Fibroblast of lung (primary cell): ENCODE measurements around the gene ENPP3. TPM values are rescaled to one million over a fixed set of nuclear protein-coding genes. Genes with fewer than 3 reads are reported as not detected.

Source experiments
- DNase-seq, 2 donors: peaks; one replicate each; pipeline versions ENCODE4 v3.0.0 to v3.0.0-alpha.2; 2010; ENCODE audit warnings: low read depth in 2 of 2
- H2AFZ ChIP-seq: 2 replicates; pipeline ENCODE4 v1.5.1; 2012; ENCODE audit warnings: low read length, control low read depth, inconsistent platforms
- H3K27ac ChIP-seq: 2 replicates; pipeline ENCODE4 v1.5.1; 2011; ENCODE audit warnings: low read length, control low read depth; ENCODE audit not compliant: insufficient read depth
- H3K27me3 ChIP-seq: 2 replicates; pipeline ENCODE4 v1.5.1; 2011; ENCODE audit warnings: mild to moderate bottlenecking, low read length; ENCODE audit not compliant: control insufficient read depth, insufficient read depth
- H3K36me3 ChIP-seq: 2 replicates; pipeline ENCODE4 v1.5.1; 2011; ENCODE audit warnings: low read length; ENCODE audit not compliant: control insufficient read depth, insufficient read depth
- H3K4me1 ChIP-seq: 2 replicates; pipeline ENCODE4 v1.5.1; 2011; ENCODE audit warnings: low read length; ENCODE audit not compliant: control insufficient read depth, insufficient read depth; ENCODE audit errors: extremely low read depth
- H3K4me2 ChIP-seq: 2 replicates; pipeline ENCODE4 v1.5.1; 2011; ENCODE audit warnings: low read length, control low read depth; ENCODE audit not compliant: insufficient read depth; ENCODE audit errors: extremely low read depth
- H3K4me3 ChIP-seq, 4 experiments: fragments of 200-600 bp in 1 of 4; sonication (generic) in 1 of 4; replicated peaks in 1 of 4; 2 replicates each; pipeline ENCODE4 v1.5.1; 2011 to 2016; ENCODE audit warnings: low read length in 4 of 4, low read depth in 3 of 4, mild to moderate bottlenecking in 3 of 4, control low read depth in 2 of 4, inconsistent platforms in 1 of 4, mixed read lengths in 1 of 4; ENCODE audit not compliant: insufficient read depth in 1 of 4; ENCODE audit errors: control extremely low read depth in 1 of 4
- H3K79me2 ChIP-seq: 2 replicates; pipeline ENCODE4 v1.5.1; 2012; ENCODE audit warnings: mild to moderate bottlenecking, low read length, inconsistent platforms; ENCODE audit not compliant: control insufficient read depth, insufficient read depth
- H3K9ac ChIP-seq: 2 replicates; pipeline ENCODE4 v1.5.1; 2011; ENCODE audit warnings: mild to moderate bottlenecking, low read length, control low read depth; ENCODE audit not compliant: insufficient read depth
- H3K9me3 ChIP-seq: 2 replicates; pipeline ENCODE4 v1.5.1; 2012; ENCODE audit warnings: low read depth, low read length; ENCODE audit not compliant: control insufficient read depth, insufficient read depth
- H4K20me1 ChIP-seq: 2 replicates; pipeline ENCODE4 v1.5.1; 2011; ENCODE audit warnings: low read length; ENCODE audit not compliant: control insufficient read depth, insufficient read depth; ENCODE audit errors: extremely low read depth
- CTCF ChIP-seq, 2 donors: IDR thresholded peaks in 1 of 2; conservative IDR thresholded peaks in 1 of 2; 1 replicate in 1 of 2; 2 replicates in 1 of 2; pipeline ENCODE4 v1.5.1; 2011 to 2012; ENCODE audit warnings: low read length in 2 of 2, control low read depth in 1 of 2, inconsistent platforms in 1 of 2, low read depth in 1 of 2, mild to moderate bottlenecking in 1 of 2
- EZH2 ChIP-seq: IDR thresholded peaks from 2 replicates; pipeline ENCODE4 v1.5.1; 2012; ENCODE audit warnings: low read length, control low read depth, mild to moderate bottlenecking; ENCODE audit errors: missing control alignments
- polyA plus RNA-seq, 2 donors: library from polyadenylated mRNA; depleted of rRNA in 1 of 2; stranded (reverse) in 1 of 2; unstranded in 1 of 2; fragments of >200 nt; gene quantifications; 2 replicates each; pipeline ENCODE4 v1.2.1, GENCODE V29; 2011 to 2012; ENCODE audit warnings: missing spikeins in 1 of 2
- total RNA-seq: library from RNA; depleted of rRNA; stranded (reverse); fragments of >200 nt; gene quantifications from 2 replicates; pipeline ENCODE4 v1.2.1, GENCODE V29; 2014

Gene ENPP3
- total and polyA plus RNA-seq, 2 donors (not counting 1 experiment from before 2014, with no cell fraction given): 0.06 to 0.17 TPM

- no peaks in the 10 kb centered on the region for H3K9me3 ChIP-seq
These were observed 129.5 kb downstream of the ENPP3 start for GRCh38 chr6:131766631-131767030.

GRCh38 chr6:131768964-131769363 is 131.9 kb downstream of the ENPP3 start:
- Histone ChIP-seq H3K36me3 (no peaks in the 10 kb centered on the region), H3K4me2 (no peak overlapping the region), H2AFZ (no peak overlapping the region), H3K27me3 (no peaks in the 10 kb centered on the region), H3K9ac (no peak overlapping the region), H3K4me3 (no peak overlapping the region), H3K27ac (no peak overlapping the region), H4K20me1 (no peaks in the 10 kb centered on the region), H3K9me3 (no peaks in the 10 kb centered on the region), H3K79me2 (no peaks in the 10 kb centered on the region), H3K4me1 (peaks cover 6% of the 10 kb centered on the region)
- no peak for DNase-seq
- TF ChIP-seq CTCF (conservative IDR thresholded peaks at IDR 0.05 in 1 of 2, IDR thresholded peaks at IDR 0.05 in 1 of 2; ENCODE audit: low read depth in 1 of 2, low read length in 2 of 2) (no peak), EZH2 (no peak)

More at GRCh38 chr6:131766631-131767030, 129.5 kb downstream of the ENPP3 start:
- Histone ChIP-seq H4K20me1 (no peaks in the 10 kb centered on the region), H3K4me3 (no peak overlapping the region), H3K36me3 (no peaks in the 10 kb centered on the region), H3K4me1 (peaks cover 11% of the 10 kb centered on the region), H3K27me3 (no peaks in the 10 kb centered on the region), H2AFZ (no peak overlapping the region), H3K79me2 (no peaks in the 10 kb centered on the region), H3K4me2 (no peak overlapping the region), H3K9ac (no peak overlapping the region), H3K27ac (no peak overlapping the region)
- TF ChIP-seq CTCF (conservative IDR thresholded peaks at IDR 0.05 in 1 of 2, IDR thresholded peaks at IDR 0.05 in 1 of 2; ENCODE audit: low read depth in 1 of 2, low read length in 2 of 2) (no peak), EZH2 (no peak)
- no peak for DNase-seq

- Histone ChIP-seq H3K9me3 (no peaks in the 10 kb centered on the region), H3K27me3 (no peaks in the 10 kb centered on the region)
- DNase-seq: no peak
These were observed 132.5 kb downstream of the ENPP3 start for GRCh38 chr6:131769385-131770141.

More at GRCh38 chr6:131769385-131770141, 132.5 kb downstream of the ENPP3 start:
- Histone ChIP-seq H3K4me3 (no peak overlapping the region), H3K27ac (no peak overlapping the region), H3K9ac (no peak overlapping the region), H3K79me2 (no peaks in the 10 kb centered on the region), H2AFZ (no peak overlapping the region), H4K20me1 (no peaks in the 10 kb centered on the region), H3K36me3 (no peaks in the 10 kb centered on the region), H3K4me2 (no peak overlapping the region), H3K4me1 (peaks cover 3% of the 10 kb centered on the region)
- TF ChIP-seq EZH2 (no peak), CTCF (conservative IDR thresholded peaks at IDR 0.05 in 1 of 2, IDR thresholded peaks at IDR 0.05 in 1 of 2; ENCODE audit: low read depth in 1 of 2, low read length in 2 of 2) (no peak)
